SK-N-SH (cell line): ENCODE data around the gene MYL6B.

Experiments
- CTCF ChIP-seq: fragments of 200-600 bp; sonication (generic); IDR thresholded peaks from 2 replicates; pipeline ENCODE4 v1.6.1; 2017; ENCODE audit warnings: antibody characterized with exemption, mild to moderate bottlenecking, moderate library complexity
- EP300 ChIP-seq, 2 experiments: IDR thresholded peaks; 2 replicates each; pipeline versions ENCODE4 v1.4.0 to v1.6.1; 2012; ENCODE audit warnings: borderline replicate concordance in 1 of 2, low read depth in 1 of 2, low read length in 1 of 2
- FOXJ3 ChIP-seq: sonication (generic); formaldehyde crosslinking; IDR thresholded peaks from 2 replicates; pipeline ENCODE4 v1.5.1; 2020; ENCODE audit warnings: mild to moderate bottlenecking, missing genetic modification reagents
- FOXM1 ChIP-seq: IDR thresholded peaks from 2 replicates; pipeline ENCODE4 v1.4.0; 2012; ENCODE audit warnings: low read depth, mild to moderate bottlenecking
- GABPA ChIP-seq: IDR thresholded peaks from 2 replicates; pipeline ENCODE4 v1.4.0; 2012; ENCODE audit warnings: low read depth, mild to moderate bottlenecking
- JUND ChIP-seq: IDR thresholded peaks from 2 replicates; pipeline ENCODE4 v1.4.0; 2012
- MEF2A ChIP-seq: IDR thresholded peaks from 2 replicates; pipeline ENCODE4 v1.4.0; 2012; ENCODE audit warnings: low read depth, borderline replicate concordance
- NRF1 ChIP-seq: IDR thresholded peaks from 2 replicates; pipeline ENCODE4 v1.6.1; 2012; ENCODE audit warnings: low read depth, mild to moderate bottlenecking, low read length
- PBX3 ChIP-seq: IDR thresholded peaks from 2 replicates; pipeline ENCODE4; 2012
- POLR2AphosphoS5 ChIP-seq: IDR thresholded peaks from 2 replicates; pipeline ENCODE4 v1.6.1; 2012; ENCODE audit warnings: low read depth, low read length
- RAD21 ChIP-seq: IDR thresholded peaks from 2 replicates; pipeline ENCODE4 v1.6.1; 2012; ENCODE audit warnings: mild to moderate bottlenecking, low read length
- RXRA ChIP-seq: IDR thresholded peaks from 2 replicates; pipeline ENCODE4 v1.4.0; 2012; ENCODE audit warnings: low read depth, mild to moderate bottlenecking, borderline replicate concordance
- TAF1 ChIP-seq: IDR thresholded peaks from 2 replicates; pipeline ENCODE4 v1.6.1; 2012; ENCODE audit warnings: low read depth, mild to moderate bottlenecking, low read length, moderate library complexity, borderline replicate concordance
- TCF12 ChIP-seq: IDR thresholded peaks from 2 replicates; pipeline ENCODE4 v1.4.0; 2012

GRCh38 chr12:56202366-56202765, 50.0 kb downstream of the MYL6B start:
- no peak for TF ChIP-seq JUND
- no peak for TF ChIP-seq CTCF
- TF ChIP-seq RXRA, result no peak
- TF ChIP-seq TCF12, result no peak
- no peak for TF ChIP-seq TAF1
- TF ChIP-seq RAD21, result no peak
- TF ChIP-seq POLR2AphosphoS5, result no peak
- no peak for TF ChIP-seq NRF1
- no peak for TF ChIP-seq GABPA
- TF ChIP-seq PBX3, result no peak
- TF ChIP-seq FOXM1, result no peak
- TF ChIP-seq MEF2A, result no peak
- TF ChIP-seq EP300 (IDR thresholded peaks at IDR 0.05; ENCODE audit: borderline replicate concordance in 1 of 2, low read depth in 1 of 2, low read length in 1 of 2), result no peak
- no peak for TF ChIP-seq FOXJ3 (CRISPR knock-in tag)
